ENCODE results near the gene GHDC.
"Not testable (repeated sequence)": the region's sequence is repeated elsewhere in the genome, so short reads cannot be mapped to it uniquely, and the experiment has no call there.

GHDC gene

GRCh38 chr17:42166196-42166763 lies 28.0 kb downstream of the GHDC start:
- FAIRE-seq (no peak), DNase-seq (ENCODE audit: insufficient read length, low spot score) (no peak)
- TF ChIP-seq POLR2A (IDR thresholded peaks at IDR 0.05; ENCODE audit: low read depth, low read length): no peak

GRCh38 chr17:42165751-42166150 lies 28.5 kb downstream of the GHDC start:
- no peak for DNase-seq (ENCODE audit: insufficient read length, low spot score)
- TF ChIP-seq POLR2A (IDR thresholded peaks at IDR 0.05; ENCODE audit: low read depth, low read length): no peak
- no peak for FAIRE-seq

DNA sequence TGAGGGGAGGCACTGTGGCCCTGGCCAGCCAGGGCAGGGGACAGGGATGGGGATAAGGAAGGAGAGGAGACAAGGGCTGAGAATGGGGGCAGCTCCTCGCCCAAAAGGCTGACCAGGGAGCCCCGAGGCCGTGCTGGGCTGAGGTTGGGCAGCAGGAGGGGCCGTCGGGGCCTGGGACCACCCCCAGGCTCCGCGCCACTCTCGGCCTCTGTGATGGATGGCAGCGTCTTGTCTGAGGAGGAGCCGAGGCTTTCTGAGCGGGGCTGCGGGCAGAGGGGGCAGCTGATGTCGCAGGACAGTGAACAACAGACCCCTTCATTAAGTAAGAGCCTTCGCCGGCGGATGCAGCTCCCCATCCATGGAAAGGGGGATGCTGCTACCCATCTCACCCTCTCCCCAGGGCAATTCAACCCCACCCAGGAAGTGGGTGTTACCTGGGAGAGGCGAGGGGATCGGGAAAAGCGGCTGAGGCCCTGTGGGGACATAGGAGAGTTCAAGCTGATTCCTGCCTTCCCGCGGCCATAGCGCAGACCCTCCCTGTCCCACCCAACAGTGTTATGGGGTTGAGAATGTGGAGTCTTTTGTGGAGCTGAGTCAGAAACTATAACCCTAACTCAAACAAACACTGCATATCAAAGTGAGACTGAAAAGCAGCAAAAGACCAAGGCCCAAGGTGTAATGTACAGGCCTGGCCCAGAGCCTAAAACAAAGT lies 30.4 kb downstream of the GHDC start:
- DNase-seq (ENCODE audit: insufficient read length, low spot score) (no peak), FAIRE-seq (no peak)
- TF ChIP-seq POLR2A (IDR thresholded peaks at IDR 0.05; ENCODE audit: low read depth, low read length): no peak

- FAIRE-seq (no peak), DNase-seq (ENCODE audit: insufficient read length, low spot score) (peak; percentile 45)
- TF ChIP-seq POLR2A (IDR thresholded peaks at IDR 0.05; ENCODE audit: low read depth, low read length): no peak
Observed at GRCh38 chr17:42163113-42163512, 31.2 kb downstream of the GHDC start.

DNA sequence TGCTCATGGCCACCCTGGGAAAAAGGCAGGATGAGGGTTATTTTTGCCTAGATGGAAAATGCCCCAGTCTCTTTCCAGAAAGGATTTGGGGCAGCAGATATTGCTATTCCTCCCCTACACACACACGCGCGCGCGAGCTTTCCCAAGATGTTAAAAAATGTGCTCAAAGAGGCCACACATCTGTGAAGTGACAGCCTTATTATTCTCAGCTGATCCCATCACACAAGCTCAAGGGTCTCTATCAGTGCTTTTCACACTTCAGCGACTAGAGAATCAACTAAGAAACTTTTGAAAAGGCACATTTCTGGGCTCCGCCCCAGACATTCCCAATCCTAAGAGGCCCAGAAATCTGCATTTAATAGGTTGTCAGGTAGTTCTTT lies 33.8 kb downstream of the GHDC start:
- no peak for TF ChIP-seq POLR2A (IDR thresholded peaks at IDR 0.05; ENCODE audit: low read depth, low read length)
- FAIRE-seq (no peak), DNase-seq (ENCODE audit: insufficient read length, low spot score) (no peak)

DNA sequence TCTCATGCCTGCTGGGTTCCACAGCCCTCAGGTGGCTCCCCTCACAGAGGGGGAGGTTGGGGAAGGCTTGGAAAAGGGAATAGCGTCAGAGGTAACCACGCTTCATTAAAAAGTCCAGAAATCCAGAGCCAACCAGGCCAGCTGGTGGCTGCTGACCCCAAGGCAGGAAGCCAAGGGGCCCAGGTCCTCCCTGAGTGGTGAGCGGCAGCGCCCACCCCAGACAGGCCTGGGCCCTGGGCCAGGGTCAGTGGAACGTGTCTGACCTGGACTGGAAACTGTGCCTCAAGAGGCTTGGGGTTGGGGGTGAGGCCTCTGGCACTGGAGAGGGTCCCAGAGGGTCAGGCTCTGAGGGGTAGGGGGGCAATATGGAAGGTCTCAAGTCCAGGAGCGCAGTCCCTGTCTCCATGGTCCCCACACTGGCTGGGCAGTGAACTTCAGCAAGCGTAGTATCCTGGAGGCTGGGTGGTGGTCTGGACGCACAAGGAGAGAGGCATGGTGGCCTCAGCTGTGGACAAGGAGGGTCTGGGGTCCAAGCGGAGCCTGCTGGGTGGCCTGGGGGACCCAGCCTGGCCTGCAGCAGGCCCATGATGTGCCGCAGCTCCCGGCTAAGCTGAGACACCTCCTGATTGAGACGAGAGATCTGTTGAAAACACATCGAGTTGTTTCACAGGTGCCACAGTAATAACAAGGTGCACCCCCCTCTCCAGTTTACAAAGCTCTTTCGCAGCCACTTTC lies 34.3 kb downstream of the GHDC start:
- FAIRE-seq: no peak
- no peak for TF ChIP-seq POLR2A (IDR thresholded peaks at IDR 0.05; ENCODE audit: low read depth, low read length)
- DNase-seq (ENCODE audit: insufficient read length, low spot score): no peak

DNA sequence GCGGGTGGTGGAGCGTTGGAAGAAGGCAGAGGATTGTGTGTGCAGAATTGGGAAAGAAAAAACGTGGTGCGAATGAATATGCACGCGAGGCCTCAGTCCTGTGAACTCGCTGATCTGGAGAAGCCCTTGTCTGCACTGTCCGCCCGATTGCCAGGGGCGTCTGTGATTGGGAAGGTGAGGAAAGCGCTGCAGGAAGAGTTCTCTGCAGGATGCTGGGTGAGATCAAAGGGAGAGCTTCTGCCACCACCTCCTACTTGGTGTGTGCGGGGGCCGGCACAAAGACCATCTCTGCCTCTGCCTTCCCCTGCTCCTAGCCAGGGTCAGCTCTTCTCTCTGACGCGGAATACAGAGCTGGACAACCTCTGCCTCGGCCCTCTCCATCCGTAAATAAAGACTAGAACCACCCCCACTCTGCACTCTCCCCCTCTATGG lies 38.7 kb downstream of the GHDC start:
- no peak for FAIRE-seq
- TF ChIP-seq POLR2A (IDR thresholded peaks at IDR 0.05; ENCODE audit: low read depth, low read length): no peak
- DNase-seq (ENCODE audit: insufficient read length, low spot score): no peak

GRCh38 chr17:42153919-42154742 lies 40.2 kb downstream of the GHDC start:
- no peak for FAIRE-seq
- no peak for DNase-seq (ENCODE audit: insufficient read length, low spot score)
- no peak for TF ChIP-seq POLR2A (IDR thresholded peaks at IDR 0.05; ENCODE audit: low read depth, low read length)

- DNase-seq (ENCODE audit: insufficient read length, low spot score) (no peak), FAIRE-seq (no peak)
- TF ChIP-seq POLR2A (IDR thresholded peaks at IDR 0.05; ENCODE audit: low read depth, low read length): no peak
Observed at GRCh38 chr17:42146911-42147607, 47.2 kb downstream of the GHDC start.

- not testable (repeated sequence) for DNase-seq (ENCODE audit: insufficient read length, low spot score); FAIRE-seq
Observed at GRCh38 chr17:42143138-42143537, 51.2 kb downstream of the GHDC start.

DNA sequence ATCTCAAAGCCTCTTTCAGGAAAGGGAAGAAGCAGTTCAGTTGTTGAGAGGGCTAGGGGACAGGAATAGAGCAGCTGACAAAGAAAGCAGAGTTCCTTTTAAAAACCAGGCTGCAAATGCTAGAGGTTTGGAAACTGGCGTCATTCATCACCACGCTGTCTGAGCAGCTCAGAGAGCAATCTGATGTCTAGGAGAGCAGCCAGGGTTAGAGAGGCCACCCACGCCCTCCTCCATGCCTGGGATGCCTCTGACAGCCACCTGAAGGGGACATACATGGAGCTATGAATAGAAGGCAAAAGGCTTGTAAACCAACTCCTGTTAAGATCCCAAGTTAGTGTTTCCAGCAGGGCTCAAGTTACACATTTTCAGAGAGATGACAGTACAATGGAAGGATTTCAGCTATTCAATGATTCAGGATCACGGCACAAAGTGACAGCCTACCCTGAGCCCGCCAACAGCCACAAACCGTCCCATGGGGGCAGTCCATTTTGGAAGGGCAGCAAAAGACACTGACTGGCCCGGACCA lies 51.9 kb downstream of the GHDC start:
- TF ChIP-seq POLR2A (IDR thresholded peaks at IDR 0.05; ENCODE audit: low read depth, low read length): no peak
- no peak for DNase-seq (ENCODE audit: insufficient read length, low spot score)
- FAIRE-seq: no peak

- no peak for DNase-seq (ENCODE audit: insufficient read length, low spot score)
- no peak for FAIRE-seq
Observed at GRCh38 chr17:42141382-42141781, 52.9 kb downstream of the GHDC start.

DNA sequence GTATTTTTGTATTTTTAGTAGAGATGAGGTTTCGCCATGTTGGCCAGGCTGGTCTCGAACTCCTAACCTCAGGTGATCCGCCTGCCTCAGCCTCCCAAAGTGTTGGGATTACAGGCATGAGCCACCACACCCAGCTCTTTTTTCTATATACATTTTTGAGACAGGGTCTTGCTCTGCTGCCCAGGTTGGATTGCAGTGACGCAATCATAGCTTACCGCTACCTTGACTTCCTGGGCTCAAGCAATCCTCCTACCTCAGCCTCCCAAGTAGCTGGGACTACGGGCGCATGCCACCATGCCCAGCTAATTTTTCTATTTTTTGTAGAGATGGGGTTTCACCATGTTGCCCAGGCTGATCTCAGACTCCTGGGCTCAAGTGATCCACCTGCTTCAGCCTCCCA lies 53.6 kb downstream of the GHDC start:
- DNase-seq (ENCODE audit: insufficient read length, low spot score); FAIRE-seq: not testable (repeated sequence)

More at GRCh38 chr17:42141382-42141781, 52.9 kb downstream of the GHDC start:
- no peak for TF ChIP-seq POLR2A (IDR thresholded peaks at IDR 0.05; ENCODE audit: low read depth, low read length)
